GM23338 (cell line): ENCODE measurements around the gene MED13. TPM values are rescaled to one million over a fixed set of nuclear protein-coding genes. Genes with fewer than 3 reads are reported as not detected.

Experiments
- ATAC-seq: fragments of 200-7000 bp; cut with Tn5 transposase; 3 replicates; pipeline ENCODE4 v1.9.1; 2020
- DNase-seq: peaks from one replicate; pipeline ENCODE4 v3.0.0-alpha.2; 2015; ENCODE audit warnings: low spot score
- H2AFZ ChIP-seq: fragments of 200-600 bp; sonication (generic); 2 replicates; pipeline ENCODE4 v1.8.0; 2016; ENCODE audit warnings: antibody characterized with exemption, mild to moderate bottlenecking, moderate library complexity
- H3F3A ChIP-seq: fragments of 200-600 bp; sonication (generic); replicated peaks from 2 replicates; pipeline ENCODE4 v1.8.0; 2017; ENCODE audit warnings: antibody characterized with exemption, mixed run types, low read depth
- H3K27ac ChIP-seq: fragments of 200-600 bp; sonication (generic); 2 replicates; pipeline ENCODE4 v1.6.1; 2016; ENCODE audit warnings: low read depth
- H3K27me3 ChIP-seq: fragments of 200-600 bp; sonication (generic); 2 replicates; pipeline ENCODE4 v1.8.0; 2016; ENCODE audit warnings: mild to moderate bottlenecking, mixed run types, moderate library complexity; ENCODE audit not compliant: insufficient read depth
- H3K36me3 ChIP-seq: fragments of 200-600 bp; sonication (generic); 2 replicates; pipeline ENCODE4 v1.8.0; 2016; ENCODE audit warnings: mild to moderate bottlenecking; ENCODE audit not compliant: insufficient read depth
- H3K4me1 ChIP-seq: fragments of 200-600 bp; sonication (generic); 2 replicates; pipeline ENCODE4 v1.8.0; 2016; ENCODE audit warnings: mild to moderate bottlenecking, moderate library complexity; ENCODE audit not compliant: insufficient read depth
- H3K4me2 ChIP-seq: fragments of 200-600 bp; sonication (generic); 2 replicates; pipeline ENCODE4 v1.7.1; 2017; ENCODE audit warnings: mixed run types
- H3K4me3 ChIP-seq: fragments of 200-600 bp; sonication (generic); 2 replicates; pipeline ENCODE4 v1.6.1; 2016; ENCODE audit warnings: mixed run types
- H3K79me2 ChIP-seq: fragments of 200-600 bp; sonication (generic); replicated peaks from 2 replicates; pipeline ENCODE4 v1.8.0; 2017; ENCODE audit warnings: mild to moderate bottlenecking; ENCODE audit not compliant: insufficient read depth
- H3K9me2 ChIP-seq: fragments of 200-600 bp; sonication (generic); 2 replicates; pipeline ENCODE4 v1.8.0; 2017; ENCODE audit not compliant: insufficient read depth
- H4K20me1 ChIP-seq: fragments of 200-600 bp; sonication (generic); replicated peaks from 2 replicates; pipeline ENCODE4 v1.8.0; 2017; ENCODE audit warnings: mild to moderate bottlenecking; ENCODE audit not compliant: insufficient read depth
- H3K27ac Mint-ChIP-seq: 2 replicates; pipeline ENCODE4 v1.8.0; 2020; ENCODE audit warnings: inconsistent platforms, mild to moderate bottlenecking, moderate library complexity, mixed read lengths
- H3K27me3 Mint-ChIP-seq: 3 replicates; pipeline ENCODE4 v1.8.0; 2022; ENCODE audit warnings: low read depth, mild to moderate bottlenecking, moderate library complexity, mixed read lengths, inconsistent platforms; ENCODE audit not compliant: insufficient read depth, poor library complexity
- H3K36me3 Mint-ChIP-seq: 3 replicates; pipeline ENCODE4 v1.8.0; 2021; ENCODE audit warnings: low read depth, mild to moderate bottlenecking, inconsistent platforms, moderate library complexity, mixed read lengths
- H3K4me1 Mint-ChIP-seq: 3 replicates; pipeline ENCODE4 v1.8.0; 2020; ENCODE audit warnings: mild to moderate bottlenecking, inconsistent platforms, mixed read lengths
- H3K4me3 Mint-ChIP-seq: 3 replicates; pipeline ENCODE4 v1.8.0; 2021; ENCODE audit warnings: moderate library complexity, mild to moderate bottlenecking, inconsistent platforms, mixed read lengths
- H3K9me3 Mint-ChIP-seq: 3 replicates; pipeline ENCODE4 v1.8.0; 2020; ENCODE audit warnings: moderate library complexity, mild to moderate bottlenecking, inconsistent platforms, mixed read lengths
- CREB1 ChIP-seq: fragments of 250-450 bp; sonication (Bioruptor Pico); IDR thresholded peaks from 2 replicates; pipeline ENCODE4 v1.5.0; 2020; ENCODE audit warnings: low read depth, mild to moderate bottlenecking, moderate library complexity
- EZH2phosphoT487 ChIP-seq: fragments of 200-600 bp; sonication (generic); IDR thresholded peaks from one replicate; pipeline ENCODE4 v1.8.1; 2018; ENCODE audit warnings: antibody characterized with exemption; ENCODE audit not compliant: unreplicated experiment
- NANOG ChIP-seq: IDR thresholded peaks from 2 replicates; pipeline ENCODE4 v1.6.1; 2016; ENCODE audit warnings: antibody characterized with exemption, borderline replicate concordance
- POLR2AphosphoS5 ChIP-seq: IDR thresholded peaks from 2 replicates; pipeline ENCODE4 v1.6.1; 2016; ENCODE audit warnings: antibody characterized with exemption, low read depth
- ZNF331 ChIP-seq: fragments of 250-450 bp; sonication (Bioruptor Pico); IDR thresholded peaks from 2 replicates; pipeline ENCODE4 v1.5.0; 2020; ENCODE audit warnings: low read depth, mild to moderate bottlenecking, moderate library complexity
- polyA plus RNA-seq: library from polyadenylated mRNA; unstranded; fragments of >200 nt; fragmentation: Nextera tagmentation; extraction: Ambion mirVana; gene quantifications from 2 replicates; pipeline ENCODE4 v1.2.1, GENCODE V29; 2016
- total RNA-seq: library from RNA; depleted of rRNA; stranded (reverse); fragments of >200 nt; shearing (Covaris generic); gene quantifications from 2 replicates; pipeline ENCODE4 v1.2.3, GENCODE V29; 2014
- TF ChIP-seq, protein P1 (sequence below): IDR thresholded peaks from one replicate; pipeline ENCODE4 v1.6.1; 2018; ENCODE audit warnings: antibody characterized with exemption; ENCODE audit not compliant: unreplicated experiment
- TF ChIP-seq, protein P2 (sequence below): fragments of 250-450 bp; sonication (Bioruptor Pico); IDR thresholded peaks from 2 replicates; pipeline ENCODE4 v1.5.0; 2020; ENCODE audit warnings: mild to moderate bottlenecking, moderate library complexity
- TF ChIP-seq, protein P3 (sequence below): IDR thresholded peaks from 2 replicates; pipeline ENCODE4 v1.6.1; 2016; ENCODE audit warnings: antibody characterized with exemption

MED13 gene
- total and polyA plus RNA-seq, 2 experiments from 2014 or later, result 13.0 to 45.8 TPM

DNA sequence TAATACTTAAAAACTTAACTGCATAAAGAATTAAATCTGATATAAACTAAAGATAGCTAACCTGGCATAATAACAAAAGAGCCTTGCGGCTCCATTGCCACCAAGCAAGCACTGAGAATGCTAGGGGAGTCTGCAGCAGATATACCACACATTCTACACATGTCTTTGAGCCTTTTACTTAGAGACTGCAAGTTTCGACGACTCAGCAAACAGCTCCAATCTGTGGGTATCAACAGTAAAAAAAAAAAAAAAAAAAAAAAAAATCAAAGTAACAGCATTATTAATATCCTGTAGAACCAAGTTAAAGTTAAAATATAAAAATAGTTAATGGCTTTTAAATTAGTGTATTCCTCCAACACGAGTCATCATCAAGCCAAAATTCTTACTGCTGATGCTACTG is 109.5 kb downstream of the MED13 start:
- H3K27ac ChIP-seq, result no peak overlapping the region
- ATAC-seq (no peak), DNase-seq (no peak)
- Mint-ChIP-seq H3K9me3 (no peaks in the 10 kb centered on the region), H3K4me3 (no peak overlapping the region), H3K36me3 (peaks cover 62% of the 10 kb centered on the region), H3K27me3 (no peaks in the 10 kb centered on the region), H3K4me1 (no peaks in the 10 kb centered on the region), H3K27ac (no peak overlapping the region)
- no peak overlapping the region for H3K4me2 ChIP-seq
- H3K36me3 ChIP-seq, result peaks cover 58% of the 10 kb centered on the region
- no peak overlapping the region for H2AFZ ChIP-seq
- H3K4me3 ChIP-seq, result no peak overlapping the region
- no peaks in the 10 kb centered on the region for H3K27me3 ChIP-seq
- no peaks in the 10 kb centered on the region for H3K9me2 ChIP-seq
- H3F3A ChIP-seq, result 0 out of 2 replicates have a peak, but pooled peaks cover 5% of the 10 kb centered on the region
- no peaks in the 10 kb centered on the region for H3K4me1 ChIP-seq
- no peaks in the 10 kb centered on the region for H4K20me1 ChIP-seq
- TF ChIP-seq, protein P1, sequence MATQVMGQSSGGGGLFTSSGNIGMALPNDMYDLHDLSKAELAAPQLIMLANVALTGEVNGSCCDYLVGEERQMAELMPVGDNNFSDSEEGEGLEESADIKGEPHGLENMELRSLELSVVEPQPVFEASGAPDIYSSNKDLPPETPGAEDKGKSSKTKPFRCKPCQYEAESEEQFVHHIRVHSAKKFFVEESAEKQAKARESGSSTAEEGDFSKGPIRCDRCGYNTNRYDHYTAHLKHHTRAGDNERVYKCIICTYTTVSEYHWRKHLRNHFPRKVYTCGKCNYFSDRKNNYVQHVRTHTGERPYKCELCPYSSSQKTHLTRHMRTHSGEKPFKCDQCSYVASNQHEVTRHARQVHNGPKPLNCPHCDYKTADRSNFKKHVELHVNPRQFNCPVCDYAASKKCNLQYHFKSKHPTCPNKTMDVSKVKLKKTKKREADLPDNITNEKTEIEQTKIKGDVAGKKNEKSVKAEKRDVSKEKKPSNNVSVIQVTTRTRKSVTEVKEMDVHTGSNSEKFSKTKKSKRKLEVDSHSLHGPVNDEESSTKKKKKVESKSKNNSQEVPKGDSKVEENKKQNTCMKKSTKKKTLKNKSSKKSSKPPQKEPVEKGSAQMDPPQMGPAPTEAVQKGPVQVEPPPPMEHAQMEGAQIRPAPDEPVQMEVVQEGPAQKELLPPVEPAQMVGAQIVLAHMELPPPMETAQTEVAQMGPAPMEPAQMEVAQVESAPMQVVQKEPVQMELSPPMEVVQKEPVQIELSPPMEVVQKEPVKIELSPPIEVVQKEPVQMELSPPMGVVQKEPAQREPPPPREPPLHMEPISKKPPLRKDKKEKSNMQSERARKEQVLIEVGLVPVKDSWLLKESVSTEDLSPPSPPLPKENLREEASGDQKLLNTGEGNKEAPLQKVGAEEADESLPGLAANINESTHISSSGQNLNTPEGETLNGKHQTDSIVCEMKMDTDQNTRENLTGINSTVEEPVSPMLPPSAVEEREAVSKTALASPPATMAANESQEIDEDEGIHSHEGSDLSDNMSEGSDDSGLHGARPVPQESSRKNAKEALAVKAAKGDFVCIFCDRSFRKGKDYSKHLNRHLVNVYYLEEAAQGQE, result no peak
- no peak for TF ChIP-seq EZH2phosphoT487
- no peak for TF ChIP-seq CREB1 (CRISPR knock-in tag)
- no peak for TF ChIP-seq ZNF331 (CRISPR knock-in tag)
- H3K79me2 ChIP-seq, result no peaks in the 10 kb centered on the region; the same call in 1 of the 2 replicates

DNA sequence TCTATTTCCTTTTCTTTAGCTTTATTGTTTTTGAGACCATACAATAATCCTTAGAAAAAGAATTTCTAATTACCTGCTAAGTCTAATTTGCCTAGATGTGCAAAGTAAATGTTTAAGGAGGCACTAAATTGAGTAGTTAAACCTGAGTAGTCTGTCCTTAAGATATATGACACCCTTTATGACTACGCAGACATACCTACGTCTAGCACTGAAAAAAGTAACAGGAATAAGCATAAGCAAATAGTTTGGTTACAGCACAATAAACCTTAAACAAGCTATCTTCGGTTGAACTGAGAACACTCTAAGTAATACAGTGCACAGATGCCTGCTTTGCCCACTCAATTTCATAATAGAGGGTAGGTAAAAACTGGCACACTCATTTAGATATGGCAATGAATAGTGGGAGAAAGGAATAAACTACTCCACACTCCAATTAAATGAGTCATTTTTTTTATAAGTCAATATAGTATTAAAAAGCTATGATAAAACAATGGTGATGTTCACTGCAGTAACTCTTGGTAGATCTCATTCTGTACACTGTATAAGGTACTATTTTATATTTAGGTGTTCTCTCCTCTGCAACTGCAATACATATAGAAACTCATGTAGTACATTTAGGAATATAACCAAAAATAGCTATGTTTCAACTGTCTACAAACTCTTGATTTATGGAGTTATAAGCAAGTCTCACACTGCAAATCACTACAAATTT is 117.6 kb downstream of the MED13 start:
- Histone ChIP-seq H3K79me2 (no peaks in the 10 kb centered on the region), H3K4me1 (no peaks in the 10 kb centered on the region), H3K27me3 (no peaks in the 10 kb centered on the region), H3K4me2 (no peak overlapping the region), H3K36me3 (peaks cover 50% of the 10 kb centered on the region), H3K4me3 (no peak overlapping the region), H3K9me2 (no peaks in the 10 kb centered on the region), H2AFZ (no peak overlapping the region), H4K20me1 (no peaks in the 10 kb centered on the region), H3F3A (no peaks in the 10 kb centered on the region), H3K27ac (no peak overlapping the region; the same call in 1 of the 2 replicates)
- Mint-ChIP-seq H3K27ac (no peak overlapping the region), H3K9me3 (no peaks in the 10 kb centered on the region), H3K36me3 (peaks cover 64% of the 10 kb centered on the region), H3K27me3 (no peaks in the 10 kb centered on the region), H3K4me3 (no peak overlapping the region), H3K4me1 (no peaks in the 10 kb centered on the region)
- DNase-seq (no peak), ATAC-seq (no peak)
- TF ChIP-seq NANOG (no peak), POLR2AphosphoS5 (no peak), EZH2phosphoT487 (no peak), CREB1 (CRISPR knock-in tag) (no peak)
- TF ChIP-seq, protein P2, sequence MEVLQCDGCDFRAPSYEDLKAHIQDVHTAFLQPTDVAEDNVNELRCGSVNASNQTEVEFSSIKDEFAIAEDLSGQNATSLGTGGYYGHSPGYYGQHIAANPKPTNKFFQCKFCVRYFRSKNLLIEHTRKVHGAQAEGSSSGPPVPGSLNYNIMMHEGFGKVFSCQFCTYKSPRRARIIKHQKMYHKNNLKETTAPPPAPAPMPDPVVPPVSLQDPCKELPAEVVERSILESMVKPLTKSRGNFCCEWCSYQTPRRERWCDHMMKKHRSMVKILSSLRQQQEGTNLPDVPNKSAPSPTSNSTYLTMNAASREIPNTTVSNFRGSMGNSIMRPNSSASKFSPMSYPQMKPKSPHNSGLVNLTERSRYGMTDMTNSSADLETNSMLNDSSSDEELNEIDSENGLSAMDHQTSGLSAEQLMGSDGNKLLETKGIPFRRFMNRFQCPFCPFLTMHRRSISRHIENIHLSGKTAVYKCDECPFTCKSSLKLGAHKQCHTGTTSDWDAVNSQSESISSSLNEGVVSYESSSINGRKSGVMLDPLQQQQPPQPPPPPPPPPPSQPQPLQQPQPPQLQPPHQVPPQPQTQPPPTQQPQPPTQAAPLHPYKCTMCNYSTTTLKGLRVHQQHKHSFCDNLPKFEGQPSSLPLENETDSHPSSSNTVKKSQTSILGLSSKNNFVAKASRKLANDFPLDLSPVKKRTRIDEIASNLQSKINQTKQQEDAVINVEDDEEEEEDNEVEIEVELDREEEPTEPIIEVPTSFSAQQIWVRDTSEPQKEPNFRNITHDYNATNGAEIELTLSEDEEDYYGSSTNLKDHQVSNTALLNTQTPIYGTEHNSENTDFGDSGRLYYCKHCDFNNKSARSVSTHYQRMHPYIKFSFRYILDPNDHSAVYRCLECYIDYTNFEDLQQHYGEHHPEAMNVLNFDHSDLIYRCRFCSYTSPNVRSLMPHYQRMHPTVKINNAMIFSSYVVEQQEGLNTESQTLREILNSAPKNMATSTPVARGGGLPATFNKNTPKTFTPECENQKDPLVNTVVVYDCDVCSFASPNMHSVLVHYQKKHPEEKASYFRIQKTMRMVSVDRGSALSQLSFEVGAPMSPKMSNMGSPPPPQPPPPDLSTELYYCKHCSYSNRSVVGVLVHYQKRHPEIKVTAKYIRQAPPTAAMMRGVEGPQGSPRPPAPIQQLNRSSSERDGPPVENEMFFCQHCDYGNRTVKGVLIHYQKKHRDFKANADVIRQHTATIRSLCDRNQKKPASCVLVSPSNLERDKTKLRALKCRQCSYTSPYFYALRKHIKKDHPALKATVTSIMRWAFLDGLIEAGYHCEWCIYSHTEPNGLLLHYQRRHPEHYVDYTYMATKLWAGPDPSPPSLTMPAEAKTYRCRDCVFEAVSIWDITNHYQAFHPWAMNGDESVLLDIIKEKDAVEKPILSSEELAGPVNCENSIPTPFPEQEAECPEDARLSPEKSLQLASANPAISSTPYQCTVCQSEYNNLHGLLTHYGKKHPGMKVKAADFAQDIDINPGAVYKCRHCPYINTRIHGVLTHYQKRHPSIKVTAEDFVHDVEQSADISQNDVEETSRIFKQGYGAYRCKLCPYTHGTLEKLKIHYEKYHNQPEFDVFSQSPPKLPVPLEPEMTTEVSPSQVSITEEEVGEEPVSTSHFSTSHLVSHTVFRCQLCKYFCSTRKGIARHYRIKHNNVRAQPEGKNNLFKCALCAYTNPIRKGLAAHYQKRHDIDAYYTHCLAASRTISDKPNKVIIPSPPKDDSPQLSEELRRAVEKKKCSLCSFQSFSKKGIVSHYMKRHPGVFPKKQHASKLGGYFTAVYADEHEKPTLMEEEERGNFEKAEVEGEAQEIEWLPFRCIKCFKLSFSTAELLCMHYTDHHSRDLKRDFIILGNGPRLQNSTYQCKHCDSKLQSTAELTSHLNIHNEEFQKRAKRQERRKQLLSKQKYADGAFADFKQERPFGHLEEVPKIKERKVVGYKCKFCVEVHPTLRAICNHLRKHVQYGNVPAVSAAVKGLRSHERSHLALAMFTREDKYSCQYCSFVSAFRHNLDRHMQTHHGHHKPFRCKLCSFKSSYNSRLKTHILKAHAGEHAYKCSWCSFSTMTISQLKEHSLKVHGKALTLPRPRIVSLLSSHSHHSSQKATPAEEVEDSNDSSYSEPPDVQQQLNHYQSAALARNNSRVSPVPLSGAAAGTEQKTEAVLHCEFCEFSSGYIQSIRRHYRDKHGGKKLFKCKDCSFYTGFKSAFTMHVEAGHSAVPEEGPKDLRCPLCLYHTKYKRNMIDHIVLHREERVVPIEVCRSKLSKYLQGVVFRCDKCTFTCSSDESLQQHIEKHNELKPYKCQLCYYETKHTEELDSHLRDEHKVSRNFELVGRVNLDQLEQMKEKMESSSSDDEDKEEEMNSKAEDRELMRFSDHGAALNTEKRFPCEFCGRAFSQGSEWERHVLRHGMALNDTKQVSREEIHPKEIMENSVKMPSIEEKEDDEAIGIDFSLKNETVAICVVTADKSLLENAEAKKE (CRISPR knock-in tag), result no peak
- TF ChIP-seq, protein P3, sequence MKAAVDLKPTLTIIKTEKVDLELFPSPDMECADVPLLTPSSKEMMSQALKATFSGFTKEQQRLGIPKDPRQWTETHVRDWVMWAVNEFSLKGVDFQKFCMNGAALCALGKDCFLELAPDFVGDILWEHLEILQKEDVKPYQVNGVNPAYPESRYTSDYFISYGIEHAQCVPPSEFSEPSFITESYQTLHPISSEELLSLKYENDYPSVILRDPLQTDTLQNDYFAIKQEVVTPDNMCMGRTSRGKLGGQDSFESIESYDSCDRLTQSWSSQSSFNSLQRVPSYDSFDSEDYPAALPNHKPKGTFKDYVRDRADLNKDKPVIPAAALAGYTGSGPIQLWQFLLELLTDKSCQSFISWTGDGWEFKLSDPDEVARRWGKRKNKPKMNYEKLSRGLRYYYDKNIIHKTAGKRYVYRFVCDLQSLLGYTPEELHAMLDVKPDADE, result no peak
